DOHH2 (cell line): ENCODE measurements around the gene RBM17.

Source experiments
- H3F3A ChIP-seq: fragments of 200-600 bp; sonication (generic), shearing (Covaris generic); 2 replicates; pipeline ENCODE4 v1.6.0; 2016; ENCODE audit warnings: antibody characterized with exemption, mild to moderate bottlenecking; ENCODE audit not compliant: control insufficient read depth, insufficient read depth
- H3K27ac ChIP-seq: fragments of 200-600 bp; sonication (generic); 2 replicates; pipeline ENCODE4 v1.5.1; 2014; ENCODE audit warnings: low read depth, mild to moderate bottlenecking, low read length, moderate library complexity
- H3K27me3 ChIP-seq: fragments of 200-600 bp; sonication (generic); 2 replicates; pipeline ENCODE4 v1.6.1; 2014; ENCODE audit warnings: mild to moderate bottlenecking, low read length, mixed read lengths; ENCODE audit not compliant: control insufficient read depth
- H3K36me3 ChIP-seq: fragments of 200-600 bp; sonication (generic); 2 replicates; pipeline ENCODE4 v1.6.1; 2014; ENCODE audit warnings: mild to moderate bottlenecking, low read length, moderate library complexity, mixed read lengths; ENCODE audit not compliant: control insufficient read depth
- H3K4me1 ChIP-seq: fragments of 200-600 bp; sonication (generic); 2 replicates; pipeline ENCODE4 v1.6.1; 2014; ENCODE audit warnings: mild to moderate bottlenecking, low read length, mixed read lengths; ENCODE audit not compliant: control insufficient read depth
- H3K4me2 ChIP-seq: fragments of 200-600 bp; sonication (generic); 2 replicates; pipeline ENCODE4 v1.6.0; 2014; ENCODE audit warnings: mild to moderate bottlenecking, low read length, moderate library complexity
- H3K4me3 ChIP-seq: fragments of 200-600 bp; sonication (generic); 2 replicates; pipeline ENCODE4 v1.5.1; 2014; ENCODE audit warnings: mild to moderate bottlenecking, low read length, mixed read lengths
- H3K79me2 ChIP-seq: fragments of 200-600 bp; sonication (generic); 2 replicates; pipeline ENCODE4 v1.6.1; 2014; ENCODE audit warnings: mild to moderate bottlenecking, low read length, mixed read lengths; ENCODE audit not compliant: control insufficient read depth
- H3K9me2 ChIP-seq: fragments of 200-600 bp; sonication (generic); replicated peaks from 2 replicates; pipeline ENCODE4 v1.6.1; 2014; ENCODE audit warnings: mild to moderate bottlenecking, low read length, mixed read lengths; ENCODE audit not compliant: control insufficient read depth
- H3K9me3 ChIP-seq: fragments of 200-600 bp; sonication (generic); 2 replicates; pipeline ENCODE4 v1.6.1; 2014; ENCODE audit warnings: antibody characterized with exemption, low read length, mixed read lengths; ENCODE audit not compliant: control insufficient read depth, insufficient read depth
- H4K20me1 ChIP-seq: fragments of 200-600 bp; sonication (generic); 2 replicates; pipeline ENCODE4 v1.6.0; 2014; ENCODE audit warnings: low read depth, mild to moderate bottlenecking, antibody characterized with exemption, low read length, moderate library complexity; ENCODE audit not compliant: control insufficient read depth, insufficient read depth
- EZH2phosphoT487 ChIP-seq: fragments of 200-600 bp; sonication (generic); IDR thresholded peaks from 2 replicates; pipeline ENCODE4 v1.6.1; 2017; ENCODE audit warnings: borderline replicate concordance, mild to moderate bottlenecking, antibody characterized with exemption, low read length, moderate library complexity, mixed read lengths
- TF ChIP-seq, protein P1 (sequence below): fragments of 200-600 bp; sonication (generic); IDR thresholded peaks from one replicate; pipeline ENCODE4 v1.5.1; 2014; ENCODE audit warnings: antibody characterized with exemption, mild to moderate bottlenecking, low read depth, low read length; ENCODE audit not compliant: poor library complexity, severe bottlenecking

Gene RBM17

DNA sequence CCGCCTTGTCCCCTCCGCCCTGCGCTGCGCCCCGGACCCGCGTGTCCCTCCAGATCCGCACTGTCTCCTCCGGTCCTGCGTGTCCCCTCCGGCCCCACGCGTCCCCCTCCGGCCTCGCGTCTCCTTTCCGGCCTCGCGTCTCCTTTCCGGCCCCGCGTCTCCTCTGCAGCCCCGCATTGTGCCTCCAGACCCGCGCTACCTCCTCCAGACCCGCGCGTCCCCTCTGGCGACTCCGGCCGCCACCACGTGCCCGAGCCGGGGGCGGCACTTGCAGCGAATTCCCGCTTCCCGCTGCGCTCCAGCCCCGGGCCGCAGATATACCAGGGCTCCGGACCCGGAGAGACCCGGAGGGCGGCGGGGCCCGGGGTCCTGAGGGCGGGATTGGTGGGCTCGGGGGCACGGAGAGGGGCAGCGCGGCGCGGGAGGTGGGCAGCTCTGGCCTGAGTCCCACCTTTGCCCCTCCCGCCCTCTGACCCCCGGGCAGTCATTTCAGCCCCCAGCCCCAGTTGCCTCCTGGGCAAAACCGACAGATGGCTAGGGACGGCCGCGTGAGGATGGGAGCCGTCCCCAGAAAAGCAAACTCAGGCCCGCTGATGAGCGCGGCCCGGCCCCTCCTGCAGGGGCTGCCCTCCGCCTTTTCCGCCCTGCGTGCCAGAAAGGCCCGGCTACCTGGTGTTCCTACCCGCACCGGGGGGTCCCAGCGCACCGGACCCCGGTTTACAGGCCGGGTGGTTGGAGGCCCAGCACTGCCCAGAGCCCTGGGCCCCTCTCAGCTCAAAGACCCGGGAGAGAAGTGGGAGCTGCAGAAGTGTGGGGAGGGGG is 56.5 kb downstream of the RBM17 start:
- peaks cover 51% of the 10 kb centered on the region for H3K4me1 ChIP-seq
- peaks cover 7% of the 10 kb centered on the region for H4K20me1 ChIP-seq
- H3K27me3 ChIP-seq: peaks cover 15% of the 10 kb centered on the region
- TF ChIP-seq EZH2phosphoT487: no peak
- TF ChIP-seq, protein P1, sequence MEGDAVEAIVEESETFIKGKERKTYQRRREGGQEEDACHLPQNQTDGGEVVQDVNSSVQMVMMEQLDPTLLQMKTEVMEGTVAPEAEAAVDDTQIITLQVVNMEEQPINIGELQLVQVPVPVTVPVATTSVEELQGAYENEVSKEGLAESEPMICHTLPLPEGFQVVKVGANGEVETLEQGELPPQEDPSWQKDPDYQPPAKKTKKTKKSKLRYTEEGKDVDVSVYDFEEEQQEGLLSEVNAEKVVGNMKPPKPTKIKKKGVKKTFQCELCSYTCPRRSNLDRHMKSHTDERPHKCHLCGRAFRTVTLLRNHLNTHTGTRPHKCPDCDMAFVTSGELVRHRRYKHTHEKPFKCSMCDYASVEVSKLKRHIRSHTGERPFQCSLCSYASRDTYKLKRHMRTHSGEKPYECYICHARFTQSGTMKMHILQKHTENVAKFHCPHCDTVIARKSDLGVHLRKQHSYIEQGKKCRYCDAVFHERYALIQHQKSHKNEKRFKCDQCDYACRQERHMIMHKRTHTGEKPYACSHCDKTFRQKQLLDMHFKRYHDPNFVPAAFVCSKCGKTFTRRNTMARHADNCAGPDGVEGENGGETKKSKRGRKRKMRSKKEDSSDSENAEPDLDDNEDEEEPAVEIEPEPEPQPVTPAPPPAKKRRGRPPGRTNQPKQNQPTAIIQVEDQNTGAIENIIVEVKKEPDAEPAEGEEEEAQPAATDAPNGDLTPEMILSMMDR: no peak
- no peaks in the 10 kb centered on the region for H3K9me3 ChIP-seq
- peak overlapping the region; percentile 83 for H3K4me2 ChIP-seq
- 0 out of 2 replicates have a peak, but pooled peaks cover 3% of the 10 kb centered on the region for H3F3A ChIP-seq
- H3K36me3 ChIP-seq: peaks cover 25% of the 10 kb centered on the region
- peak overlapping the region; percentile 94 for H3K4me3 ChIP-seq
- H3K27ac ChIP-seq: peak overlapping the region; percentile 25; the same call in 1 of the 2 replicates
- no peaks in the 10 kb centered on the region for H3K9me2 ChIP-seq
- peaks cover 55% of the 10 kb centered on the region for H3K79me2 ChIP-seq

DNA sequence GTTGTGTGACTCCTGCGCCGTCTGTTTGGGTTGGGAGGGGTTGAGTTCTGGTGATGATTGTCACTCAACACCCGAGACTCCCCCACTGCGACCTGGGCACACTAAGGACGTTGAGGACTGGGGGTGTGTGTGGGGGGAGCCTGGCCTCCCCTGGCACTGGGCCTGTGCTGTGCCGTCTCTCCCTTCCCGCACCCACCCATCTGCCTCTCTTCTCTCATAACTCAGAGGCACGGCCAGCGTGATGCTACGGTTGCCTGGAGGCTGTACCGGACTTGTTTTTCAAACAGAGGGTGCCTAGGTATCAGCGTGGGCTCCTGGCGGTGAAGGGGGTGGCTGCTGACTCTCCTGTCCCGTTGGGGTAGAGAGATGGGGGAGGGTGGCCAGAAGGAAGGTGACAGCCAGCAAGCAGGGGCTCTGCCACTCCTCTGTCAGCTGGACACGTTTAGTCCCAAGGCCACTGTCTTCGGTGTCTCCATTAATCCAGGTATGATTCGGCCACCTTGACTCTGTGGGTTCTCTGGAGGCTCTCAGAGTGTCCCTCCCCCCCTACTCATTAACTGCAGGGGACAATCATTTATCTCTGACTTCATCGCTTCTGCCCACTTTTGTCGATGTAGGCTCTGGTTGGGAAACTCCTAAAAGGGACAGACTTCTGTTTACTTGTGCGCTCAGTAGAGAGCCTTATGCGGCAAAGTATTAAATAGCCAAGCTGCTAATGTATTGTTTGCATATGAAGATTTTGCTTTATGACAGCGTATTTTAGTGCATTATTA is 57.4 kb downstream of the RBM17 start:
- 0 out of 2 replicates have a peak, but pooled peaks cover 3% of the 10 kb centered on the region for H3F3A ChIP-seq
- peaks cover 7% of the 10 kb centered on the region for H3K27me3 ChIP-seq
- TF ChIP-seq, protein P1: no peak
- TF ChIP-seq EZH2phosphoT487: no peak
- H4K20me1 ChIP-seq: peaks cover 7% of the 10 kb centered on the region
- H3K4me1 ChIP-seq: peaks cover 50% of the 10 kb centered on the region
- no peak overlapping the region for H3K27ac ChIP-seq
- no peaks in the 10 kb centered on the region for H3K9me2 ChIP-seq
- no peaks in the 10 kb centered on the region for H3K9me3 ChIP-seq
- peaks cover 25% of the 10 kb centered on the region for H3K36me3 ChIP-seq
- peak overlapping the region; percentile 94 for H3K4me3 ChIP-seq
- H3K4me2 ChIP-seq: peak overlapping the region; percentile 83
- H3K79me2 ChIP-seq: peaks cover 63% of the 10 kb centered on the region

DNA sequence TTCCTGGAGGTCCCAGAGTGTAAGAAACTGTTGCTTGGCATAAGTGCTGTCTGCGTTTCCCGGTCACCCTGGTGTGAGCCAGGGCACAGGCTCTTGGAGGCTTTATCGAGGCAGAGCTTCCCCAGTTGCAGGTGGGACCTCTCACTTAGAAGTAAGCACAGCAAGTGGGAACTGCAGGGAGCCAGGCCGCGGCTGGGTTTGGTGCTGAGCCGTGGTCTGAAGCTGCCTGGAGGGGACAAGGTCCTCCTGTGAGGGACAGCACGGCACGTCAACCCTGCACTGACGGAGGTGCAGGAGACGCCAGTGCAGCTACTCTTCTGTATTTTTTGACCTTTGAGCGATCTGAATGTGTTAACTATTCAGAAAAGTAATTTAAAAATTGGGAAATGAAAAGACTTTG is 58.1 kb downstream of the RBM17 start:
- H3K9me2 ChIP-seq: no peaks in the 10 kb centered on the region
- 0 out of 2 replicates have a peak, but pooled peaks cover 3% of the 10 kb centered on the region for H3F3A ChIP-seq
- H3K79me2 ChIP-seq: peaks cover 70% of the 10 kb centered on the region
- H3K36me3 ChIP-seq: peaks cover 25% of the 10 kb centered on the region
- H3K27ac ChIP-seq: no peak overlapping the region
- TF ChIP-seq, protein P1: no peak
- TF ChIP-seq EZH2phosphoT487: no peak
- peaks cover 7% of the 10 kb centered on the region for H4K20me1 ChIP-seq
- no peak overlapping the region for H3K4me3 ChIP-seq
- H3K4me2 ChIP-seq: 0 out of 2 replicates have a peak overlapping the region, but pooled peaks have one; percentile 83
- no peaks in the 10 kb centered on the region for H3K27me3 ChIP-seq
- no peaks in the 10 kb centered on the region for H3K9me3 ChIP-seq
- peaks cover 50% of the 10 kb centered on the region for H3K4me1 ChIP-seq
